ENCODE results near the gene ASPN. TPM values are rescaled to one million over a fixed set of nuclear protein-coding genes. Genes with fewer than 3 reads are reported as not detected.

ASPN gene
- total and polyA plus RNA-seq, 2 experiments from 2014 or later, result 0.82 TPM; not detected in 1

DNA sequence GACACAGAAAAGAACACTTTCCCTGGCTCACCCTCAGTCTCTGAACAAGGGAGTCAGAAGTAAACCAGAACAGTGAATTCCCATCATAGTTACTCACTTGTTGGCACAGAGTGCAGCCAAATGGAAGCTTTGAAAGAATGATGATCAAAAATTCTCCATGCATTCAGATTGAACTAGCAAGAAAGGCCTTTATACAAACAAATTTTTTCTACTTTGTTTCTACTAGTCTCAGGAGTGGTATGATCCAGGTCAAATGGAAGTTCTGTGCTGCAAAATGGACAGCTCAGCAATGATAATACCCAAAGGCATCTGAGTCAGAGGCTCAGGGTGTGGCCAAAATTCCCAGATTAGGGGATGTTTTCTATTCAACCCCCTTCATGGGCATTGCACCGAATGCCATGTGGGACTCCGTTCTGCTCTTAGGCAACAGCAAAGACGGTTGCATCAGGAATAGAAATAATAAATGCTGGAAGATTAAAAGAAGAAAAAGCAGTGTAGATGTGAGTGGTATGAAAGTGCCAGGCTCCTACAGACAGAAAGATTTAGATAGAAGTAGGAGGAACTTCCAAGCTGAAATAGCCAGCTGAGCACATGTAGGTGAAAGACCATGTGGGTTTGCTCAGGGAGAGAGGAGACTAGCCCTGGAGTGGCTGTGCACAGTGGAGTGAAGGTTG lies 24.0 kb upstream of the ASPN start:
- Mint-ChIP-seq H3K36me3 (ENCODE audit: low read depth) (no peaks in the 10 kb centered on the region), H3K4me3 (no peak overlapping the region), H3K27me3 (ENCODE audit: insufficient read depth, low read depth, poor library complexity) (peaks cover 8% of the 10 kb centered on the region), H3K9me3 (no peaks in the 10 kb centered on the region), H3K27ac (no peak overlapping the region), H3K4me1 (peaks cover 30% of the 10 kb centered on the region)
- DNase-seq (ENCODE audit: low spot score) (no peak), ATAC-seq (no peak)
- H3K4me3 ChIP-seq, result no peak overlapping the region
- H3K4me2 ChIP-seq, result no peak overlapping the region
- H3F3A ChIP-seq (replicated peaks; ENCODE audit: low read depth), result no peaks in the 10 kb centered on the region
- H3K4me1 ChIP-seq (ENCODE audit: insufficient read depth), result peaks cover 12% of the 10 kb centered on the region; the same call in 1 of the 2 replicates
- no peaks in the 10 kb centered on the region for H4K20me1 ChIP-seq (replicated peaks; ENCODE audit: insufficient read depth)
- H3K27me3 ChIP-seq (ENCODE audit: insufficient read depth), result no peaks in the 10 kb centered on the region
- TF ChIP-seq, protein P1, sequence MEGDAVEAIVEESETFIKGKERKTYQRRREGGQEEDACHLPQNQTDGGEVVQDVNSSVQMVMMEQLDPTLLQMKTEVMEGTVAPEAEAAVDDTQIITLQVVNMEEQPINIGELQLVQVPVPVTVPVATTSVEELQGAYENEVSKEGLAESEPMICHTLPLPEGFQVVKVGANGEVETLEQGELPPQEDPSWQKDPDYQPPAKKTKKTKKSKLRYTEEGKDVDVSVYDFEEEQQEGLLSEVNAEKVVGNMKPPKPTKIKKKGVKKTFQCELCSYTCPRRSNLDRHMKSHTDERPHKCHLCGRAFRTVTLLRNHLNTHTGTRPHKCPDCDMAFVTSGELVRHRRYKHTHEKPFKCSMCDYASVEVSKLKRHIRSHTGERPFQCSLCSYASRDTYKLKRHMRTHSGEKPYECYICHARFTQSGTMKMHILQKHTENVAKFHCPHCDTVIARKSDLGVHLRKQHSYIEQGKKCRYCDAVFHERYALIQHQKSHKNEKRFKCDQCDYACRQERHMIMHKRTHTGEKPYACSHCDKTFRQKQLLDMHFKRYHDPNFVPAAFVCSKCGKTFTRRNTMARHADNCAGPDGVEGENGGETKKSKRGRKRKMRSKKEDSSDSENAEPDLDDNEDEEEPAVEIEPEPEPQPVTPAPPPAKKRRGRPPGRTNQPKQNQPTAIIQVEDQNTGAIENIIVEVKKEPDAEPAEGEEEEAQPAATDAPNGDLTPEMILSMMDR (conservative IDR thresholded peaks at IDR 0.05; ENCODE audit: low read depth in 2 of 2), result no peak
- TF ChIP-seq POLR2AphosphoS5 (IDR thresholded peaks at IDR 0.05; ENCODE audit: low read depth), result no peak
- TF ChIP-seq, protein P2, sequence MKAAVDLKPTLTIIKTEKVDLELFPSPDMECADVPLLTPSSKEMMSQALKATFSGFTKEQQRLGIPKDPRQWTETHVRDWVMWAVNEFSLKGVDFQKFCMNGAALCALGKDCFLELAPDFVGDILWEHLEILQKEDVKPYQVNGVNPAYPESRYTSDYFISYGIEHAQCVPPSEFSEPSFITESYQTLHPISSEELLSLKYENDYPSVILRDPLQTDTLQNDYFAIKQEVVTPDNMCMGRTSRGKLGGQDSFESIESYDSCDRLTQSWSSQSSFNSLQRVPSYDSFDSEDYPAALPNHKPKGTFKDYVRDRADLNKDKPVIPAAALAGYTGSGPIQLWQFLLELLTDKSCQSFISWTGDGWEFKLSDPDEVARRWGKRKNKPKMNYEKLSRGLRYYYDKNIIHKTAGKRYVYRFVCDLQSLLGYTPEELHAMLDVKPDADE (IDR thresholded peaks at IDR 0.05), result no peak
- TF ChIP-seq NANOG (IDR thresholded peaks at IDR 0.05; ENCODE audit: borderline replicate concordance), result no peak
- TF ChIP-seq STAT1 (IDR thresholded peaks at IDR 0.05; ENCODE audit: unreplicated experiment), result no peak
- TF ChIP-seq JUNB (IDR thresholded peaks at IDR 0.05; ENCODE audit: unreplicated experiment), result no peak
- no peak for TF ChIP-seq EZH2 (IDR thresholded peaks at IDR 0.05; ENCODE audit: low read depth, unreplicated experiment)
- TF ChIP-seq, protein P3, sequence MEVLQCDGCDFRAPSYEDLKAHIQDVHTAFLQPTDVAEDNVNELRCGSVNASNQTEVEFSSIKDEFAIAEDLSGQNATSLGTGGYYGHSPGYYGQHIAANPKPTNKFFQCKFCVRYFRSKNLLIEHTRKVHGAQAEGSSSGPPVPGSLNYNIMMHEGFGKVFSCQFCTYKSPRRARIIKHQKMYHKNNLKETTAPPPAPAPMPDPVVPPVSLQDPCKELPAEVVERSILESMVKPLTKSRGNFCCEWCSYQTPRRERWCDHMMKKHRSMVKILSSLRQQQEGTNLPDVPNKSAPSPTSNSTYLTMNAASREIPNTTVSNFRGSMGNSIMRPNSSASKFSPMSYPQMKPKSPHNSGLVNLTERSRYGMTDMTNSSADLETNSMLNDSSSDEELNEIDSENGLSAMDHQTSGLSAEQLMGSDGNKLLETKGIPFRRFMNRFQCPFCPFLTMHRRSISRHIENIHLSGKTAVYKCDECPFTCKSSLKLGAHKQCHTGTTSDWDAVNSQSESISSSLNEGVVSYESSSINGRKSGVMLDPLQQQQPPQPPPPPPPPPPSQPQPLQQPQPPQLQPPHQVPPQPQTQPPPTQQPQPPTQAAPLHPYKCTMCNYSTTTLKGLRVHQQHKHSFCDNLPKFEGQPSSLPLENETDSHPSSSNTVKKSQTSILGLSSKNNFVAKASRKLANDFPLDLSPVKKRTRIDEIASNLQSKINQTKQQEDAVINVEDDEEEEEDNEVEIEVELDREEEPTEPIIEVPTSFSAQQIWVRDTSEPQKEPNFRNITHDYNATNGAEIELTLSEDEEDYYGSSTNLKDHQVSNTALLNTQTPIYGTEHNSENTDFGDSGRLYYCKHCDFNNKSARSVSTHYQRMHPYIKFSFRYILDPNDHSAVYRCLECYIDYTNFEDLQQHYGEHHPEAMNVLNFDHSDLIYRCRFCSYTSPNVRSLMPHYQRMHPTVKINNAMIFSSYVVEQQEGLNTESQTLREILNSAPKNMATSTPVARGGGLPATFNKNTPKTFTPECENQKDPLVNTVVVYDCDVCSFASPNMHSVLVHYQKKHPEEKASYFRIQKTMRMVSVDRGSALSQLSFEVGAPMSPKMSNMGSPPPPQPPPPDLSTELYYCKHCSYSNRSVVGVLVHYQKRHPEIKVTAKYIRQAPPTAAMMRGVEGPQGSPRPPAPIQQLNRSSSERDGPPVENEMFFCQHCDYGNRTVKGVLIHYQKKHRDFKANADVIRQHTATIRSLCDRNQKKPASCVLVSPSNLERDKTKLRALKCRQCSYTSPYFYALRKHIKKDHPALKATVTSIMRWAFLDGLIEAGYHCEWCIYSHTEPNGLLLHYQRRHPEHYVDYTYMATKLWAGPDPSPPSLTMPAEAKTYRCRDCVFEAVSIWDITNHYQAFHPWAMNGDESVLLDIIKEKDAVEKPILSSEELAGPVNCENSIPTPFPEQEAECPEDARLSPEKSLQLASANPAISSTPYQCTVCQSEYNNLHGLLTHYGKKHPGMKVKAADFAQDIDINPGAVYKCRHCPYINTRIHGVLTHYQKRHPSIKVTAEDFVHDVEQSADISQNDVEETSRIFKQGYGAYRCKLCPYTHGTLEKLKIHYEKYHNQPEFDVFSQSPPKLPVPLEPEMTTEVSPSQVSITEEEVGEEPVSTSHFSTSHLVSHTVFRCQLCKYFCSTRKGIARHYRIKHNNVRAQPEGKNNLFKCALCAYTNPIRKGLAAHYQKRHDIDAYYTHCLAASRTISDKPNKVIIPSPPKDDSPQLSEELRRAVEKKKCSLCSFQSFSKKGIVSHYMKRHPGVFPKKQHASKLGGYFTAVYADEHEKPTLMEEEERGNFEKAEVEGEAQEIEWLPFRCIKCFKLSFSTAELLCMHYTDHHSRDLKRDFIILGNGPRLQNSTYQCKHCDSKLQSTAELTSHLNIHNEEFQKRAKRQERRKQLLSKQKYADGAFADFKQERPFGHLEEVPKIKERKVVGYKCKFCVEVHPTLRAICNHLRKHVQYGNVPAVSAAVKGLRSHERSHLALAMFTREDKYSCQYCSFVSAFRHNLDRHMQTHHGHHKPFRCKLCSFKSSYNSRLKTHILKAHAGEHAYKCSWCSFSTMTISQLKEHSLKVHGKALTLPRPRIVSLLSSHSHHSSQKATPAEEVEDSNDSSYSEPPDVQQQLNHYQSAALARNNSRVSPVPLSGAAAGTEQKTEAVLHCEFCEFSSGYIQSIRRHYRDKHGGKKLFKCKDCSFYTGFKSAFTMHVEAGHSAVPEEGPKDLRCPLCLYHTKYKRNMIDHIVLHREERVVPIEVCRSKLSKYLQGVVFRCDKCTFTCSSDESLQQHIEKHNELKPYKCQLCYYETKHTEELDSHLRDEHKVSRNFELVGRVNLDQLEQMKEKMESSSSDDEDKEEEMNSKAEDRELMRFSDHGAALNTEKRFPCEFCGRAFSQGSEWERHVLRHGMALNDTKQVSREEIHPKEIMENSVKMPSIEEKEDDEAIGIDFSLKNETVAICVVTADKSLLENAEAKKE (CRISPR knock-in tag; IDR thresholded peaks at IDR 0.05), result no peak
- no peak for TF ChIP-seq EZH2phosphoT487 (IDR thresholded peaks at IDR 0.05; ENCODE audit: unreplicated experiment)
- TF ChIP-seq CREB1 (CRISPR knock-in tag; IDR thresholded peaks at IDR 0.05; ENCODE audit: low read depth), result no peak
- no peaks in the 10 kb centered on the region for H3K36me3 ChIP-seq (ENCODE audit: insufficient read depth)
- no peaks in the 10 kb centered on the region for H3K9me2 ChIP-seq (ENCODE audit: insufficient read depth)
- H3K79me2 ChIP-seq (replicated peaks; ENCODE audit: insufficient read depth), result no peaks in the 10 kb centered on the region
- H3K27ac ChIP-seq (ENCODE audit: low read depth), result no peak overlapping the region
- H2AFZ ChIP-seq, result no peak overlapping the region

All from GM23338 (cell line).